Measurements from ENCODE around the gene KCNK15.

The KCNK15 gene

GRCh38 chr20:44792796-44793195, 47.1 kb downstream of the KCNK15 start:
- DNase-seq, result no peak

- DNase-seq, result no peak
Measured at GRCh38 chr20:44795836-44796235, 50.2 kb downstream of the KCNK15 start.

- DNase-seq, result no peak
Measured at GRCh38 chr20:44796311-44796710, 50.6 kb downstream of the KCNK15 start.

- DNase-seq, result no peak
Measured at GRCh38 chr20:44796758-44797457, 51.2 kb downstream of the KCNK15 start.

- no peak for DNase-seq
Measured at GRCh38 chr20:44799691-44800090, 54.0 kb downstream of the KCNK15 start.

GRCh38 chr20:44800391-44801046, 54.9 kb downstream of the KCNK15 start:
- DNase-seq, result no peak

All from stimulated activated CD4-positive, alpha-beta T cell treated with anti-CD3 and anti-CD28 coated beads, Interleukin-15, amount 100 ng/mL, for 24 hours (primary cell).